Fibroblast of villous mesenchyme (primary cell): ENCODE data around the gene TBX10. TPM values are rescaled to one million over a fixed set of nuclear protein-coding genes. Genes with fewer than 3 reads are reported as not detected.

ENCODE experiments used
- DNase-seq: peaks from one replicate; pipeline ENCODE4 v3.0.0-alpha.2; 2010; ENCODE audit warnings: low read depth
- H3K4me3 ChIP-seq: 2 replicates; pipeline ENCODE4 v1.5.1; 2011; ENCODE audit warnings: low read depth, mild to moderate bottlenecking, low read length
- total RNA-seq: library from RNA; depleted of rRNA; stranded (reverse); fragments of >200 nt; gene quantifications from 2 replicates; pipeline ENCODE4 v1.2.3, GENCODE V29; 2012
- TF ChIP-seq, protein P1 (sequence below): IDR thresholded peaks from 2 replicates; pipeline ENCODE4 v1.5.1; 2012; ENCODE audit warnings: low read depth, mild to moderate bottlenecking, low read length; ENCODE audit not compliant: insufficient read depth

The TBX10 gene
- total RNA-seq, 1 donor = not detected

DNA sequence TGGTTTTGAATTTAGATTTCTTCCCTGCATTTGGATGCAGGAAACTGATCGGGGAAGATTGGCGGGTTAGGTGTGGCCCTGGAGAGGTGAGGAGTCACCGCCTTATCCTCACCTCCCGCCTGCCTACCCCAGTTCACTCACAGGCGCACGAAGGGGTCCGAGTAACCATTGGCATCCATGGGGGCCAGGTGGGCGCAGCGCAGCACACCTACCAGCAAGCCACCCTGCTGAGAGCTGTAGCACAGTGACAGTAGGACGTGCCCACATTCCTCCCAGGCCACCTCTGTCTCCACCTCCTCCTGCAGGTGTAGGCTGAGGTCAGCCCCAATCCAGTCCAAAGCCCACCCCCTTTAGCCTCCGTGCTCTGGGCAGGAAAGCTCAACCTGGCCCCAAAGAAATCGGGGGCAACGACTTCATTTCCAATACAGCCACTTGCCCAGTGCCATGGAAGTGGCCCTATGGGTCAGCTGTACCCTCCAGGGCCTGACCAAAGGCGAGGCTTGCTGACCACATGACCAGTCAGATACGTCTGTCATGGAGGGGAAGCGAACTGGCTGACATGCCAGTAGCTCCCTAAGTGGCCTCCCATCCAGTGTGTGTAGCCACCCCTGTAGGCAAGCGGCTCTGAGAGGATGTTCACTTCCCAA lies 26.1 kb downstream of the TBX10 start:
- TF ChIP-seq, protein P1, sequence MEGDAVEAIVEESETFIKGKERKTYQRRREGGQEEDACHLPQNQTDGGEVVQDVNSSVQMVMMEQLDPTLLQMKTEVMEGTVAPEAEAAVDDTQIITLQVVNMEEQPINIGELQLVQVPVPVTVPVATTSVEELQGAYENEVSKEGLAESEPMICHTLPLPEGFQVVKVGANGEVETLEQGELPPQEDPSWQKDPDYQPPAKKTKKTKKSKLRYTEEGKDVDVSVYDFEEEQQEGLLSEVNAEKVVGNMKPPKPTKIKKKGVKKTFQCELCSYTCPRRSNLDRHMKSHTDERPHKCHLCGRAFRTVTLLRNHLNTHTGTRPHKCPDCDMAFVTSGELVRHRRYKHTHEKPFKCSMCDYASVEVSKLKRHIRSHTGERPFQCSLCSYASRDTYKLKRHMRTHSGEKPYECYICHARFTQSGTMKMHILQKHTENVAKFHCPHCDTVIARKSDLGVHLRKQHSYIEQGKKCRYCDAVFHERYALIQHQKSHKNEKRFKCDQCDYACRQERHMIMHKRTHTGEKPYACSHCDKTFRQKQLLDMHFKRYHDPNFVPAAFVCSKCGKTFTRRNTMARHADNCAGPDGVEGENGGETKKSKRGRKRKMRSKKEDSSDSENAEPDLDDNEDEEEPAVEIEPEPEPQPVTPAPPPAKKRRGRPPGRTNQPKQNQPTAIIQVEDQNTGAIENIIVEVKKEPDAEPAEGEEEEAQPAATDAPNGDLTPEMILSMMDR = no peak
- no peak for DNase-seq
- H3K4me3 ChIP-seq = no peak overlapping the region

DNA sequence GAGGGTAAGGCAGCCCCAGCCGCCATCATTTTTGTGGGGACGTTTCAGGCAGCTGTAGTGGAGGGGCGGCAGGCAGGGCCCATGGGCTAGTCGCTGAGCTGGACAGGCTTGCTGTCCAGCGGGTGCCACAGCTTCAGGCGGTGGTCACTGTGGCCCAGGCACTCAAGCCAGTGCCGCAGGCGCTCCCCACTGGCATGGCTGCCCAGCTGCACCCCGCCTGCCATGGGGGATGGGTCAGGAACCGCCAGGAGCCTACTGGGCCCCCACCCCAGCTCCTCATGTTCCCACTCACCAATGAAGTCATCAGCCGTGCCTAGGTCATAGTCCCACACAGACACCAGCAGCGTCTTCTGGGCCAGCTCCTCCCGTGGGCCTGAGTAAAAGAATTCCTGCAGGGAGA lies 26.8 kb downstream of the TBX10 start:
- DNase-seq = no peak
- TF ChIP-seq, protein P1 = no peak
- H3K4me3 ChIP-seq = no peak overlapping the region

DNA sequence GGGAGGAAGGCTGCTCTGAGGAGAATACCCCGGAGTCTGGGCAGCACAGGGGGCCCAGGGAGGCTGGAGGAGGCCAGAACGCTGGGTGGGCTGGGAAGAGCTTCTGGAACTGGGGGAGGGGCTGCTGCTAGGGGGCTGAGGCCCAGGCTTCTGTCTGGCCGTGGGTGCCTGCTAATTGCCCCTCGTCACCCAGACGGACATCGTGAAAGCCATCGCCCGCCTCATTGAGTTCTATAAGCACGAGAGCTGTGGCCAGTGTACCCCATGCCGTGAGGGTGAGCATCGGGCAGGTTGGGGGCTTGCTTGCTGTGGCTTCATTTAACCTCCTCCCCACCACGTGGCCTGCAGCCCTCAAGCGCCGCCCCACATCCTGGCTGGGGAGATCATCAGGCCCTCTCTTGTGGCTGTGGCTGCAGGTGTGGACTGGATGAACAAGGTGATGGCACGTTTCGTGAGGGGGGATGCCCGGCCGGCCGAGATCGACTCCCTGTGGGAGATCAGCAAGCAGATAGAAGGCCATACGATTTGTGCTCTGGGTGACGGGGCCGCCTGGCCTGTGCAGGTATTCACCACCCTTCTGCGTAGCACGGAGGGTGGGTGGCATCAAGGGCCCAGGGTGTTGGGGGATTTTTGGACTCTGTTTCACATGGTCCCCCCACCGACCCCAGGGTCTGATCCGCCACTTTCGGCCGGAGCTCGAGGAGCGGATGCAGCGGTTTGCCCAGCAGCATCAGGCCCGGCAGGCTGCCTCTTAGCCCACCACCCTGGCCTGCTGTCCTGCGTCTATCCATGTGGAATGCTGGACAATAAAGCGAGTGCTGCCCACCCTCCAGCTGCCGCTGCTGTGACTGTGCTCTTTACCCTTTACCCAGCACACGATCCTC lies 27.6 kb downstream of the TBX10 start:
- DNase-seq = no peak
- H3K4me3 ChIP-seq = no peak overlapping the region
- TF ChIP-seq, protein P1 = no peak

DNA sequence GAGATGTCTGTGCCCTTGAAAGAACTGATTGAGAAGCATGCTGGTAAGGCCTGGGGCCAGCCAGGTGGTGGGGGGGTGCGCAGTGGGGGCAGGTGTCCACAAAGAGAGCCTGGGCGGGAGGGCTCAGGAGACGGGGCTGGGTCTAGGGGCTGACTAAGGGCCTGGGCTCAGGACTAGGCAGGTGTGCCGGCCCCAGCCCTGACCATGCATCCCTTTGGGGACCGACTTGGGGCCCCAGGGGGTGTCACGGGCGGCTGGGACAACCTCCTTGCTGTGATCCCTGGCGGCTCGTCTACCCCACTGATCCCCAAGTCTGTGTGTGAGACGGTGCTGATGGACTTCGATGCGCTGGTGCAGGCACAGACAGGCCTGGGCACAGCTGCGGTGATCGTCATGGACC lies 28.4 kb downstream of the TBX10 start:
- TF ChIP-seq, protein P1 = no peak
- no peak for DNase-seq
- no peak overlapping the region for H3K4me3 ChIP-seq

DNA sequence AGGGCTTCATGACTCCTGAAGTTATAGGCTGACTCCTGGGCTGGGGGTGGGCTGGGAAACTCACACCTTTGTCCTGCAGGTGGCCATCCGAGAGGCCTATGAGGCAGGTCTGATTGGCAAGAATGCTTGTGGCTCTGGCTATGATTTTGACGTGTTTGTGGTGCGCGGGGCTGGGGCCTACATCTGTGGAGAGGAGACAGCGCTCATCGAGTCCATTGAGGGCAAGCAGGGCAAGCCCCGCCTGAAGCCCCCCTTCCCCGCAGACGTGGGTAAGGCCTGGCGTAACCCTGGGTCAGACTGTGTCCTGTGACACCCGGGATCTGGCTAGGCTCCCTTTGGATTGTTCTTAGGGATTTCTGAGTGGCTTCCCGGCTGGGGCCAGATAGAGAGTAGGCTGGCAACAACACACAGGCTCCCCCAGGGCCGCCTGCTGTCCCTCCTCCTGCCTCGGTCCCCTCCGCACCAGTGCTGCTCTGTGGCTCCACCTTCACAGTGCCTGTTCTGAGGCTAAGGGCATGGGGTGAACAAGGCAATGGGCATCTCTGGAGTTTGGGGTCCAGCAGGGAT lies 29.2 kb downstream of the TBX10 start:
- no peak overlapping the region for H3K4me3 ChIP-seq
- TF ChIP-seq, protein P1 = no peak
- no peak for DNase-seq

DNA sequence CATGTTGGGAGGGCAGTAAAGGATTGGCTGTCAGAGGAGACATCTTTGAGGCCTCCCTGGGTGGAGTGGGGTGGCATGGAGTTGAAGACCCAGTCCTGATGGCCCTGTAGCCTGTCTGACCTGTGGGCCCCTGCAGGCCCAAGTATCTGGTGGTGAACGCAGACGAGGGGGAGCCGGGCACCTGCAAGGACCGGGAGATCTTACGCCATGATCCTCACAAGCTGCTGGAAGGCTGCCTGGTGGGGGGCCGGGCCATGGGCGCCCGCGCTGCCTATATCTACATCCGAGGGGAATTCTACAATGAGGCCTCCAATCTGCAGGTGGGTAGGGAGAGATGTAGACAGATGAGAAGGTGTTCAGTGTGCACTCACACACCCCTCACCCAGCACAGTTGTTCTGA lies 30.2 kb downstream of the TBX10 start:
- TF ChIP-seq, protein P1 = no peak
- no peak for DNase-seq
- H3K4me3 ChIP-seq = no peak overlapping the region
